Sigmoid colon (tissue), 4 donors: Measurements from ENCODE around the gene MRTFB.

Experiments
- CTCF ChIP-seq, 4 experiments: fragments of 450-650 bp in 3 of 4; fragments of 200-600 bp in 1 of 4; IDR thresholded peaks; one replicate each; pipeline ENCODE4 v1.5.1; 2016 to 2019; ENCODE audit warnings: antibody characterized with exemption in 4 of 4, mild to moderate bottlenecking in 3 of 4, moderate library complexity in 2 of 4
- EP300 ChIP-seq, 4 donors: sonication (generic); formaldehyde crosslinking; IDR thresholded peaks; one replicate each; pipeline ENCODE4 v1.6.1; 2017; ENCODE audit warnings: antibody characterized with exemption in 4 of 4
- POLR2A ChIP-seq, 2 donors: fragments of 450-650 bp; IDR thresholded peaks; one replicate each; pipeline ENCODE4 v1.6.1; 2016; ENCODE audit warnings: antibody characterized with exemption in 2 of 2, mild to moderate bottlenecking in 2 of 2, moderate library complexity in 2 of 2
- POLR2AphosphoS5 ChIP-seq, 4 donors: sonication (generic); formaldehyde crosslinking; IDR thresholded peaks; one replicate each; pipeline ENCODE4 v1.6.1; 2017; ENCODE audit warnings: antibody characterized with exemption in 4 of 4

- TF ChIP-seq CTCF (IDR thresholded peaks at IDR 0.05) (no peak), POLR2A (IDR thresholded peaks at IDR 0.05) (no peak), EP300 (IDR thresholded peaks at IDR 0.05) (no peak), POLR2AphosphoS5 (IDR thresholded peaks at IDR 0.05) (no peak)
Measured at GRCh38 chr16:14050291-14051027, 20.7 kb upstream of the MRTFB start.
